PFSK-1 (cell line): ENCODE data around the gene EID3.

Experiments used
- POLR2AphosphoS5 ChIP-seq: IDR thresholded peaks from 2 replicates; pipeline ENCODE4 v1.6.1; 2012; ENCODE audit warnings: low read depth, mild to moderate bottlenecking, control low read depth, low read length, moderate library complexity
- SIN3A ChIP-seq: IDR thresholded peaks from 2 replicates; pipeline ENCODE4 v1.6.1; 2012; ENCODE audit warnings: mild to moderate bottlenecking, low read length, moderate library complexity, borderline replicate concordance; ENCODE audit not compliant: insufficient read depth
- TAF1 ChIP-seq: IDR thresholded peaks from 2 replicates; pipeline ENCODE4 v1.6.1; 2012; ENCODE audit warnings: low read length, control low read depth, borderline replicate concordance; ENCODE audit not compliant: insufficient read depth
- TF ChIP-seq, protein P1 (sequence below), 2 experiments: IDR thresholded peaks; 2 replicates each; pipeline versions ENCODE4 v1.6.1 to v1.8.0; 2011 to 2012; ENCODE audit warnings: low read depth in 2 of 2, low read length in 2 of 2, control low read depth in 1 of 2, inconsistent platforms in 1 of 2, mild to moderate bottlenecking in 1 of 2, moderate library complexity in 1 of 2; ENCODE audit not compliant: insufficient read depth in 1 of 2

DNA sequence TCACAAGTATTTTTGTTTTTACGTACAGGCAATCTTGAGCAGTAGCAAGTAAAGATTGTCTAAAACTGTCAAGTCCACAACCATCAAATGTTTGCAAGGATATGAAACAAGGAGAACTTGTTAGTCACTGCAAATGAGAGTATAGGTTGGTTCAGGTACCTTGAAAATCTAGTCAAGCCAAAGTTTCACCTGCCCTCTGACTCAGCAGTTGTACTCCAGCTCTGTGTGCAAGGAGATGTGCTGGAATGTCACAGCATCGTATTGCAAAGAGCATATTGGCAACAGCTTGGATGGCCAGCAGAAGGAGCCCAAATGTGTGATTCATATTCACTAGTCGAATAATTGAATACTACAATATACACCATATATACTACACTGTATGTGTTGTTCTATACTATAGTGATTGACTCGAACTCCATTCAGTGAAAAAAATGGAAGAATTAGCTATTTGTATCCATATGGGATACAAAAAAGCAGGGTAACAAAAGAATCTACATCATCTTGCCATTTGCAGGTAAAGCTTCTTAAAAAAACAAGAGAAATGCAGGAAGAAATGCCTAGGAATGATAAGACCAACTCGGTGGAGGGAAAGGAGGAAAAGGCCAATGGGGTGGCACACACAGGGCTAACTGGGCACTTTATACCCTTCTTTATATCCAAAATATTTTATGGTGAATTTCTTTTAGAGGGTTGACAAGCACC, 44.0 kb downstream of the EID3 start:
- TF ChIP-seq SIN3A (no peak), POLR2AphosphoS5 (no peak), TAF1 (no peak)
- TF ChIP-seq, protein P1, sequence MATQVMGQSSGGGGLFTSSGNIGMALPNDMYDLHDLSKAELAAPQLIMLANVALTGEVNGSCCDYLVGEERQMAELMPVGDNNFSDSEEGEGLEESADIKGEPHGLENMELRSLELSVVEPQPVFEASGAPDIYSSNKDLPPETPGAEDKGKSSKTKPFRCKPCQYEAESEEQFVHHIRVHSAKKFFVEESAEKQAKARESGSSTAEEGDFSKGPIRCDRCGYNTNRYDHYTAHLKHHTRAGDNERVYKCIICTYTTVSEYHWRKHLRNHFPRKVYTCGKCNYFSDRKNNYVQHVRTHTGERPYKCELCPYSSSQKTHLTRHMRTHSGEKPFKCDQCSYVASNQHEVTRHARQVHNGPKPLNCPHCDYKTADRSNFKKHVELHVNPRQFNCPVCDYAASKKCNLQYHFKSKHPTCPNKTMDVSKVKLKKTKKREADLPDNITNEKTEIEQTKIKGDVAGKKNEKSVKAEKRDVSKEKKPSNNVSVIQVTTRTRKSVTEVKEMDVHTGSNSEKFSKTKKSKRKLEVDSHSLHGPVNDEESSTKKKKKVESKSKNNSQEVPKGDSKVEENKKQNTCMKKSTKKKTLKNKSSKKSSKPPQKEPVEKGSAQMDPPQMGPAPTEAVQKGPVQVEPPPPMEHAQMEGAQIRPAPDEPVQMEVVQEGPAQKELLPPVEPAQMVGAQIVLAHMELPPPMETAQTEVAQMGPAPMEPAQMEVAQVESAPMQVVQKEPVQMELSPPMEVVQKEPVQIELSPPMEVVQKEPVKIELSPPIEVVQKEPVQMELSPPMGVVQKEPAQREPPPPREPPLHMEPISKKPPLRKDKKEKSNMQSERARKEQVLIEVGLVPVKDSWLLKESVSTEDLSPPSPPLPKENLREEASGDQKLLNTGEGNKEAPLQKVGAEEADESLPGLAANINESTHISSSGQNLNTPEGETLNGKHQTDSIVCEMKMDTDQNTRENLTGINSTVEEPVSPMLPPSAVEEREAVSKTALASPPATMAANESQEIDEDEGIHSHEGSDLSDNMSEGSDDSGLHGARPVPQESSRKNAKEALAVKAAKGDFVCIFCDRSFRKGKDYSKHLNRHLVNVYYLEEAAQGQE (IDR thresholded peaks at IDR 0.05; ENCODE audit: insufficient read depth in 1 of 2, low read depth in 2 of 2, low read length in 2 of 2) = no peak
